Measurements from ENCODE around the gene NENF. TPM values are rescaled to one million over a fixed set of nuclear protein-coding genes. Genes with fewer than 3 reads are reported as not detected.

The NENF gene
- polyA plus RNA-seq, 1 donor: 43.6 TPM

GRCh38 chr1:212401838-212402582 is 30.7 kb upstream of the NENF start:
- no peaks in the 10 kb centered on the region for H3K4me1 ChIP-seq (ENCODE audit: control insufficient read depth, insufficient read depth, low read length)
- peaks cover 14% of the 10 kb centered on the region for H3K36me3 ChIP-seq (ENCODE audit: control insufficient read depth, insufficient read depth, low read length)
- 100% methylated on average over 2 of the region's 7 CpGs for WGBS (ENCODE audit: insufficient coverage, low lambda C conversion rate)
- H3K27ac ChIP-seq (ENCODE audit: low read length): no peak overlapping the region
- peaks cover 2% of the 10 kb centered on the region for H3K9me3 ChIP-seq (ENCODE audit: control insufficient read depth, low read depth, low read length)
- H3K4me3 ChIP-seq (ENCODE audit: low read length): no peak overlapping the region
- DNase-seq: no peak
- H3K27me3 ChIP-seq (ENCODE audit: control insufficient read depth, insufficient read depth, low read length): no peaks in the 10 kb centered on the region

- Histone ChIP-seq H3K36me3 (ENCODE audit: control insufficient read depth, insufficient read depth, low read length) (peaks cover 14% of the 10 kb centered on the region), H3K9me3 (ENCODE audit: control insufficient read depth, low read depth, low read length) (no peaks in the 10 kb centered on the region), H3K27ac (ENCODE audit: low read length) (no peak overlapping the region), H3K4me3 (ENCODE audit: low read length) (no peak overlapping the region), H3K4me1 (ENCODE audit: control insufficient read depth, insufficient read depth, low read length) (no peaks in the 10 kb centered on the region), H3K27me3 (ENCODE audit: control insufficient read depth, insufficient read depth, low read length) (no peaks in the 10 kb centered on the region)
- WGBS (ENCODE audit: insufficient coverage, low lambda C conversion rate): no CpG with 5 or more reads among the region's 7 CpGs
- no peak for DNase-seq
Observed at GRCh38 chr1:212402666-212403321, 29.9 kb upstream of the NENF start.

GRCh38 chr1:212410231-212410820 is 22.4 kb upstream of the NENF start:
- WGBS (ENCODE audit: insufficient coverage, low lambda C conversion rate): no CpG with 5 or more reads among the region's 8 CpGs
- Histone ChIP-seq H3K27me3 (ENCODE audit: control insufficient read depth, insufficient read depth, low read length) (no peaks in the 10 kb centered on the region), H3K36me3 (ENCODE audit: control insufficient read depth, insufficient read depth, low read length) (peaks cover 31% of the 10 kb centered on the region), H3K4me1 (ENCODE audit: control insufficient read depth, insufficient read depth, low read length) (peaks cover 9% of the 10 kb centered on the region), H3K9me3 (ENCODE audit: control insufficient read depth, low read depth, low read length) (no peaks in the 10 kb centered on the region), H3K4me3 (ENCODE audit: low read length) (no peak overlapping the region), H3K27ac (ENCODE audit: low read length) (no peak overlapping the region)
- DNase-seq: peak; percentile 17 to 68

GRCh38 chr1:212412374-212412773 is 20.3 kb upstream of the NENF start:
- no peak overlapping the region for H3K4me3 ChIP-seq (ENCODE audit: low read length)
- H3K9me3 ChIP-seq (ENCODE audit: control insufficient read depth, low read depth, low read length): no peaks in the 10 kb centered on the region
- H3K27me3 ChIP-seq (ENCODE audit: control insufficient read depth, insufficient read depth, low read length): no peaks in the 10 kb centered on the region
- peaks cover 19% of the 10 kb centered on the region for H3K36me3 ChIP-seq (ENCODE audit: control insufficient read depth, insufficient read depth, low read length)
- peaks cover 9% of the 10 kb centered on the region for H3K4me1 ChIP-seq (ENCODE audit: control insufficient read depth, insufficient read depth, low read length)
- DNase-seq: no peak
- WGBS (ENCODE audit: insufficient coverage, low lambda C conversion rate): no CpG with 5 or more reads among the region's 3 CpGs
- no peak overlapping the region for H3K27ac ChIP-seq (ENCODE audit: low read length)

- no peaks in the 10 kb centered on the region for H3K27me3 ChIP-seq (ENCODE audit: control insufficient read depth, insufficient read depth, low read length)
- H3K36me3 ChIP-seq (ENCODE audit: control insufficient read depth, insufficient read depth, low read length): peaks cover 15% of the 10 kb centered on the region
- peak overlapping the region; percentile 69 for H3K4me3 ChIP-seq (ENCODE audit: low read length)
- H3K9me3 ChIP-seq (ENCODE audit: control insufficient read depth, low read depth, low read length): no peaks in the 10 kb centered on the region
- 7% methylated on average over 2 of the region's 21 CpGs for WGBS (ENCODE audit: insufficient coverage, low lambda C conversion rate)
- H3K4me1 ChIP-seq (ENCODE audit: control insufficient read depth, insufficient read depth, low read length): peaks cover 12% of the 10 kb centered on the region
- no peak for DNase-seq
- no peak overlapping the region for H3K27ac ChIP-seq (ENCODE audit: low read length)
Observed at GRCh38 chr1:212413902-212414327, 18.8 kb upstream of the NENF start.

- WGBS (ENCODE audit: insufficient coverage, low lambda C conversion rate): no CpG with 5 or more reads among the region's 74 CpGs
- peak; percentile 89 to 91 for DNase-seq
- H3K4me1 ChIP-seq (ENCODE audit: control insufficient read depth, insufficient read depth, low read length): peaks cover 12% of the 10 kb centered on the region
- peak within 1 kb of the TSS; percentile 69 for H3K4me3 ChIP-seq (ENCODE audit: low read length)
- H3K27ac ChIP-seq (ENCODE audit: low read length): no peak within 1 kb of the TSS
- H3K36me3 ChIP-seq (ENCODE audit: control insufficient read depth, insufficient read depth, low read length): peaks cover 11% of the 10 kb centered on the region
- H3K27me3 ChIP-seq (ENCODE audit: control insufficient read depth, insufficient read depth, low read length): no peaks in the 10 kb centered on the region
- no peaks in the 10 kb centered on the region for H3K9me3 ChIP-seq (ENCODE audit: control insufficient read depth, low read depth, low read length)
Observed at GRCh38 chr1:212414328-212415106, 18.2 kb upstream of the NENF start, which contains the start of gene PACC1. PACC1 (minus strand) TSS chr1:212414886; CDS start chr1:212414757, 129 bp downstream.

GRCh38 chr1:212415107-212415841 is 17.4 kb upstream of the NENF start:
- Histone ChIP-seq H3K27ac (ENCODE audit: low read length) (no peak overlapping the region), H3K36me3 (ENCODE audit: control insufficient read depth, insufficient read depth, low read length) (peaks cover 4% of the 10 kb centered on the region), H3K4me1 (ENCODE audit: control insufficient read depth, insufficient read depth, low read length) (peaks cover 12% of the 10 kb centered on the region), H3K4me3 (ENCODE audit: low read length) (peak overlapping the region; percentile 69), H3K9me3 (ENCODE audit: control insufficient read depth, low read depth, low read length) (no peaks in the 10 kb centered on the region), H3K27me3 (ENCODE audit: control insufficient read depth, insufficient read depth, low read length) (no peaks in the 10 kb centered on the region)
- no CpG with 5 or more reads among the region's 13 CpGs for WGBS (ENCODE audit: insufficient coverage, low lambda C conversion rate)
- no peak for DNase-seq

- H3K4me3 ChIP-seq (ENCODE audit: low read length): no peak overlapping the region
- DNase-seq: no peak
- WGBS (ENCODE audit: insufficient coverage, low lambda C conversion rate): 100% methylated on average over 1 of the region's 2 CpGs
- no peaks in the 10 kb centered on the region for H3K27me3 ChIP-seq (ENCODE audit: control insufficient read depth, insufficient read depth, low read length)
- no peak overlapping the region for H3K27ac ChIP-seq (ENCODE audit: low read length)
- H3K9me3 ChIP-seq (ENCODE audit: control insufficient read depth, low read depth, low read length): no peaks in the 10 kb centered on the region
- H3K36me3 ChIP-seq (ENCODE audit: control insufficient read depth, insufficient read depth, low read length): no peaks in the 10 kb centered on the region
- peaks cover 2% of the 10 kb centered on the region for H3K4me1 ChIP-seq (ENCODE audit: control insufficient read depth, insufficient read depth, low read length)
Observed at GRCh38 chr1:212421165-212421564, 11.6 kb upstream of the NENF start.

GRCh38 chr1:212423879-212424278 is 8.8 kb upstream of the NENF start:
- Histone ChIP-seq H3K9me3 (ENCODE audit: control insufficient read depth, low read depth, low read length) (no peaks in the 10 kb centered on the region), H3K36me3 (ENCODE audit: control insufficient read depth, insufficient read depth, low read length) (no peaks in the 10 kb centered on the region), H3K4me3 (ENCODE audit: low read length) (no peak overlapping the region), H3K27ac (ENCODE audit: low read length) (no peak overlapping the region), H3K4me1 (ENCODE audit: control insufficient read depth, insufficient read depth, low read length) (no peaks in the 10 kb centered on the region), H3K27me3 (ENCODE audit: control insufficient read depth, insufficient read depth, low read length) (no peaks in the 10 kb centered on the region)
- DNase-seq: no peak
- no CpG with 5 or more reads among the region's 3 CpGs for WGBS (ENCODE audit: insufficient coverage, low lambda C conversion rate)
